NCI-H82 (cell line): ENCODE measurements around the gene ADGRD2.

Experiments
- DNase-seq: peaks from one replicate; lab custom pipeline; 2025; lab: John Stamatoyannopoulos, UW

The ADGRD2 gene

GRCh38 chr9:124511891-124512805, 61.9 kb downstream of the ADGRD2 start:
- no peak for DNase-seq

DNA sequence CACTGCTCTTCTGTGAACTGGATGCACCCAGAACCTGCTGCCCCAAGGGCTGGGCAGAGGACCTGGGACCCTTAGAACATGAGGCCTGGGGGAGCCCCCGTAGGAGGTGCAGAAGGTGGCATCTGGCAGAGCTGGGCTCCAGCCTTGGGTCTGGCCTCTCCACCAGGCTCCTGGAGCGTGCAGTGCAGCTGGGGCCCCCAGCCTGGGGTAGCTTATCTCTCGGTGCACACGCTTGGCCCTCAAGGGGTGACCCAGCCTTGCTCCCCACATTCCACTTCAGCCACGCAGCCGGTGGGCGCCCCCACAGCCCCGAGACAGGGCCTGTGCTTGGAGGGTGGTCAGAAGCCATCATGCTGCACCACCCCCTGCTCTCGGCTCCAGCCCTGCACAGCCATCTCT, 62.6 kb downstream of the ADGRD2 start:
- DNase-seq = no peak

DNA sequence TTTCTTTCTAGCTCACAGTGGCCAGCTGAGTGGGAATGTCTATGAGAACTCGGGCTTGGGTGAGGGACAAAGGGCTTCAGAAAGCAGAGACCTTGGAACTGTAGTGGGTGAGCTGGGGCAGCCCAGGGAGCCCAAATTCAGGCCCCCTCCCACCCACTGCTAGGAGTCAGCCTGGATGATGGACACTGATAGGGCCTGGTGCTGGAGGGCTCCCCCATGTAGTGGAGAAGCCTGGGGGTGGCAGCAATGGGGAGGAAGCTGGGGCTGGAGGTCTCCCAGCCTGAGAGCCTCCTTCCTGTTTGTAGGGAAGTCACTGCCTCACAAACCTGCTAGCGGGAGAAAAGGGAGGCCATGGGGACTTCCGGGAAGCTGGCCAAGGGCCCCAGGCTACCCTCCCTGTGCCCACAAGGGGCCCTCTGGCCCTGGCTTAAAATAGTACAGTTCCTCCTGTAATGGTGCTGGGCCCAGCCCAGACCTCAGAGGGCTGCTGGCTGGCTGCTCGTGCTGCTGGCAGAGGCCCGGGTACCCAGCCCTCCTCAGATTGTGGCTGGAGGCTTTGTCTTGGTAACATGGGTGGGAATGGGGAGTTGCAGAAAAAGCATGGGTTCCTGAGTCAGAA, 63.2 kb downstream of the ADGRD2 start:
- DNase-seq = no peak

DNA sequence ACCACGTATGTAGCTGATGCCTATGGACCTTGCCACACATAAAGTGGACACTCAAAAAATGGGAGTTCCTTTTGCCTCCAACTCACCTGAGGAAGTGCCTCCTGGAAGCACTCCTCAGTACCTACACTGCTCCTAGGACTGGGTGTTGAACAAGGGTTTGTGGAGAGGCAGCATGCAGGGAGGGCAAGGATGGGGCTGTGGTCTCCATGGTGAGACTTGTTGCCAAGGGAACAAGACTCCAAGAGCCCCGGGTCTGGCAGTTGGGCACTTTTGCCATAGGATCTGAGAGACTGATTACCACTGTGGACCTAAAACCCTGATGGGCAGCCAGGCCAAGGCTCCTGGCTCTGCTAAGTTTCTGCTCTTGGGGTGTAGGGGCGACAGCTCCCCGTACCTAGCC, 63.9 kb downstream of the ADGRD2 start:
- no peak for DNase-seq

DNA sequence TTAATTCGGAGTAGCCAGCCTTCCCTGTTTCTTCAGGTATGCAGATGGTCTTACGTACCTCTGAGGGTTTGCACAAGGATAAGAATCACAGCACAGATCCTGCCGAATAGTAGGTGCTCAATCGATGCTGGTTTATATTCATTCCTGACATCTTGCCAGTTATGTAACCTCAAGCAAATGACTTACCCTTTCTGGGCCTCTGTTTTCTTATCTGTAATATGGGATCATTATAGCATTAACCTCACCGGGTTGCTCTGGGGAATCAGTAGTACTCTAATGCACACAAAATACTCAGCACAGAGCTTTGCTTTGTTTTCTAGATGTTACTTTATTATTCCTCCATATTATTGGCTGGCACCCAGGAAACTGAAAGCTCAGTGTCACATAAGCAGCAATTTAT, 64.6 kb downstream of the ADGRD2 start:
- DNase-seq = no peak

DNA sequence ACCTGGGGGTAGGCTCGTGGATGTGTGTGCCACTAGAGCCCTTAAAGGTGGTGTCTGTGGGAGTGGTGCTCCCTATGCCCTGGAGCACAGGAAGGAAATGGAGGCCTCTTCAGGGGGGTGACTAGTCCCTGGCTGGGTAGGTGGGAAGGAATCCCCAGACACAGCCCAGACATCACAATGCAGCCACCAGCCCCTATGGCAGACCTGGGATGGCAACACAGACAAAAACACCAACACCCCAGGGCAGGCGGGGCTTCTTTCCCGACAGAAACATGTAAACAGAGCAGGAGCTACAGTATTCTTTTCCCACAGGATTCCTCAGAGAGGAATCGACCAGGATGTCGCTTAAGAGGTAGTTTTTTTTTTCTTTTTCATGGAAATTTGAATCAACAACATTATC, 67.3 kb downstream of the ADGRD2 start:
- no peak for DNase-seq

GRCh38 chr9:124518116-124518515, 67.9 kb downstream of the ADGRD2 start:
- DNase-seq = no peak

DNA sequence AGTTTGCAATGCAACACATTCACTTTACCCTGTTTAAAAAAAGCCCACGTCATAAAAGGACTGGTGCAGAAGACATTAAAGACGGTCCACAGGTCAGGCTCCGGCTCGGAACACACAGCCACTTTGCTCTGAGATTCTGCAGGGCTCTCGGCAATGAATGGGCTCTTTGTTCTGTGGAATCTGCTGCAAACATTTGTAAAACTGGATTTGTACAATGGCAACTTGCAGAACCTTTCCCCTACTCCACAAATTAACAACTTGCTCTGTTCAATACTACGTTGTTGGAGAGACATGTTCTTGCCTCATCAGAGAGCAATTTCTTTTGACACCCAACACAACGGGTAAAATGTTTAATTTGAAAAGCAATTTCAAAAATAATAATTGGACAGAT, 70.0 kb downstream of the ADGRD2 start:
- no peak for DNase-seq

GRCh38 chr9:124521142-124521541, 70.9 kb downstream of the ADGRD2 start:
- DNase-seq = no peak

DNA sequence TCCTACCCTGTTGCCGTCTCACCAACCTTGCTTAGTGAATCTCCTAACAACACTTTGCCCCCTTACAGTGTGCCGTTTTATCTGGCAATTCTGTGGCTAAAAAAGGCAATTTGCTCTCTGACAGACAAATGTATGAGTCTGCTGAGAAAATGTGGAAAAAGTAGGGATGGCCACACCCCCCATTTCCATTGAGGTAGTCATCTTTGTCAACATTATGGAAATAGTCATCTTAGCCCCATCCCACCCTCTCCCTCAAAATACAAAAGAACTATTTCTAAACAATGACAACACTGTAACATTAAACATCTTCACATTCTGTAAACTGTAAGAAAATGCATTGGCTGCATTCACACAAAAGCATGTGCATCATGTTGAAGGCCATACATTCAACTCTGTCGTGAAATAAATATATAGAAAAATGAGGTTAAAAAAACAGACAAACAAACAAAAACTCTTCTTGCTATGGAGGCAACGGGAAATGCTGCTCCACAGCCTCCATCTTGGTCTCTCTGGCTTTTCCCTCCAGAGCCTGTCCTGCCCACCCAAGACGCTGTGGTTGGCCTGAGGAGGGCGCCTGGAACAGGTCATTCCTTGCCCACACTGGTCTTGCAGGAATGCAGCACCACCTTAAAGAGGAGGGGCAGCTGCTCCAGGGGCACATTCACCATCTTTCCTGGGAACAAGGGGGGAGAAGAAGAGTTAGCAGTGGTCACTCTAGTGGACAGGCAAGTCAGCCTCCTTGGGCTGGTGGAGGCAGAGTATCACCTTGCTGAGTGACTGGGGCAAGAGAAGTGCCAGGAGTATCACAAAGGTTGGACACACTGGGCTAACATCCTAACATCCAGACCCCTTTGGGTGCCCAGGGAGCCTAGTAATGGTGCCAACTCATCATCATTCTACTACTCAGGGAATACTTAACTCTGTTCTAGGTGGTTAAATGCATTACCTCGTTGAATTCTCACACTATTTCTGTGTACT, 72.2 kb downstream of the ADGRD2 start:
- DNase-seq = peak; percentile 18

- no peak for DNase-seq
Measured at GRCh38 chr9:124526174-124526573, 75.9 kb downstream of the ADGRD2 start.

DNA sequence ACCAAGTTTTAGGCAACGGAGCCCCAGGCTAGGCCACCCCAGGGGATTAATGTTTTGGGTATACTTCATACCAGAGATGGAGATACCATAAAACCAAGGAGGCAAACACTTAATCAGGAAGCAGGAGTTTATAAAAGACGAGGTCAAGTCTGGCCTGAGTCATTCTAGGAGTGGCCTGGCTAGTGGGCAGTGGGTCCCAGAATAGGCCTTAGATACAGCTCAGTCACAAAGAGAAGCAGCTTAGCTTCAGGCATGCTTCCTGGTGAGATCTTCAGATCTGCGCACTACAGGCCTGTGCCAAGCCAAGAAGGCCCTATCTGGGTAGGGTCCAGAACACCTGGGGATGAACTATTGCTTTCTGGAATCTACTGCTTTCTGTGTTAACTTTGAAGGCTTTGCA, 77.5 kb downstream of the ADGRD2 start:
- DNase-seq = no peak
